PC-9 (cell line): ENCODE data around the gene SLC6A9. TPM values are rescaled to one million over a fixed set of nuclear protein-coding genes. Genes with fewer than 3 reads are reported as not detected.

Experiments
- BruUV-seq: library from RNA; stranded (reverse); fragments of 400-500 nt; replicated peaks from 2 replicates; lab custom pipeline; 2021; lab: Mats Ljungman, UMichigan
- CTCF ChIA-PET: fragments of 300-600 bp; sonication (Branson Sonifier 250); formaldehyde crosslinking; loops from one replicate; lab custom pipeline; 2022; ENCODE audit warnings: antibody characterized with exemption; lab: Charles Lee
- POLR2A ChIA-PET: fragments of 300-600 bp; sonication (Branson Sonifier 250); formaldehyde crosslinking; loops from one replicate; lab custom pipeline; 2022; ENCODE audit warnings: antibody characterized with exemption; ENCODE audit not compliant: unreplicated experiment; lab: Charles Lee
- DNase-seq, 2 experiments: peaks; one replicate each; pipeline versions ENCODE4 v3.0.0 to v3.0.0-alpha.2; 2015 to 2022; ENCODE audit warnings: mixed read lengths in 1 of 2
- H2AFZ ChIP-seq: fragments of 200-600 bp; sonication (generic); 2 replicates; pipeline ENCODE4 v1.8.1; 2017; ENCODE audit warnings: antibody characterized with exemption
- H3F3A ChIP-seq: fragments of 200-600 bp; sonication (generic); 2 replicates; pipeline ENCODE4 v1.8.1; 2017; ENCODE audit warnings: antibody characterized with exemption, mild to moderate bottlenecking, low read depth; ENCODE audit not compliant: insufficient read depth
- H3K27ac ChIP-seq: fragments of 200-600 bp; sonication (generic); 2 replicates; pipeline ENCODE4 v1.6.1; 2016; ENCODE audit warnings: mixed run types
- H3K27me3 ChIP-seq: fragments of 200-600 bp; sonication (generic); 2 replicates; pipeline ENCODE4 v1.6.1; 2016; ENCODE audit warnings: low read depth, mixed run types; ENCODE audit not compliant: insufficient read depth
- H3K36me3 ChIP-seq: fragments of 200-600 bp; sonication (generic); 2 replicates; pipeline ENCODE4 v1.6.1; 2016; ENCODE audit warnings: low read depth, mixed run types
- H3K4me1 ChIP-seq: fragments of 200-600 bp; sonication (generic); replicated peaks from 2 replicates; pipeline ENCODE4 v1.6.1; 2016; ENCODE audit warnings: mixed run types; ENCODE audit not compliant: insufficient read depth
- H3K4me2 ChIP-seq: fragments of 200-600 bp; sonication (generic); 2 replicates; pipeline ENCODE4 v1.6.1; 2017; ENCODE audit warnings: mixed run types
- H3K4me3 ChIP-seq: fragments of 200-600 bp; sonication (generic); 2 replicates; pipeline ENCODE4 v1.6.1; 2016; ENCODE audit warnings: mixed run types
- H3K79me2 ChIP-seq: fragments of 200-600 bp; sonication (generic); 2 replicates; pipeline ENCODE4 v1.6.1; 2017; ENCODE audit warnings: low read depth, mixed run types
- H3K9me2 ChIP-seq: fragments of 200-600 bp; sonication (generic); 2 replicates; pipeline ENCODE4 v1.8.1; 2017; ENCODE audit warnings: mild to moderate bottlenecking; ENCODE audit not compliant: insufficient read depth
- H3K9me3 ChIP-seq: fragments of 200-600 bp; sonication (generic); 2 replicates; pipeline ENCODE4 v1.8.1; 2016; ENCODE audit warnings: low read depth; ENCODE audit not compliant: insufficient read depth
- H4K20me1 ChIP-seq: fragments of 200-600 bp; sonication (generic); 2 replicates; pipeline ENCODE4 v1.8.1; 2017; ENCODE audit not compliant: insufficient read depth
- EZH2 ChIP-seq: fragments of 200-600 bp; sonication (generic); IDR thresholded peaks from 2 replicates; pipeline ENCODE4 v1.8.0; 2017; ENCODE audit warnings: antibody characterized with exemption, low read depth
- intact Hi-C: fragments of 100-400 bp; cut with micrococcal nuclease; formaldehyde crosslinking; loops from one replicate; pipeline ENCODE4 v1.10.0; 2022; ENCODE audit not compliant: unreplicated experiment
- total RNA-seq: library from RNA; stranded (reverse); gene quantifications from 2 replicates; pipeline ENCODE4 v1.2.3, GENCODE V29; 2021
- TF ChIP-seq, protein P1 (sequence below): fragments of 200-600 bp; sonication (generic); conservative IDR thresholded peaks from 2 replicates; pipeline ENCODE4 v1.6.1; 2017; ENCODE audit warnings: mixed run types, antibody characterized with exemption, mild to moderate bottlenecking, moderate library complexity

Gene SLC6A9
- total RNA-seq, 1 experiment from 2014 or later = 70.1 TPM

DNA sequence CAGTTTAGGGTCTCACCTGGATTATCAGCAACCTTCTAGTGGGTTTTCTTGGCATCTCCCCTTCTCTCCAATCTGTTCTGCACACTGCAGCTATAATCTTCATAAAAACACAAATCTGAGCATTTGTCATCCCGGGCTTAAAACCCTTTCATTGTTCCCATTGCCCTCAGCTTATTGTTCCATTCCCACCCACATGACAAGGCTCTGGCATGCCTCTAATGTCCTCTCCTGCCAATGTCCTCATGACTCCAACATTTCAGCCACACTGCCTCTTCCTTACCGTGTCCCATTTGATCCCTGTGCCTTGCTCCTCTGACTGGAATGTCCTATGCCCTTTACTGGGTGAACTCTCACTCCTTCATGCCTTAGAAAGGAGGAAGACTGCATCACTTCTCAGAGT lies 68.9 kb downstream of the SLC6A9 start:
- DNase-seq = no peak
- Histone ChIP-seq H3K9me3 (no peaks in the 10 kb centered on the region), H3K27me3 (no peaks in the 10 kb centered on the region), H3F3A (no peaks in the 10 kb centered on the region), H3K79me2 (no peaks in the 10 kb centered on the region), H3K9me2 (no peaks in the 10 kb centered on the region), H4K20me1 (no peaks in the 10 kb centered on the region), H3K4me3 (no peak overlapping the region), H3K4me1 (no peaks in the 10 kb centered on the region), H3K36me3 (no peaks in the 10 kb centered on the region), H3K4me2 (no peak overlapping the region), H2AFZ (no peak overlapping the region), H3K27ac (no peak overlapping the region)
- no peak for TF ChIP-seq EZH2
- TF ChIP-seq, protein P1, sequence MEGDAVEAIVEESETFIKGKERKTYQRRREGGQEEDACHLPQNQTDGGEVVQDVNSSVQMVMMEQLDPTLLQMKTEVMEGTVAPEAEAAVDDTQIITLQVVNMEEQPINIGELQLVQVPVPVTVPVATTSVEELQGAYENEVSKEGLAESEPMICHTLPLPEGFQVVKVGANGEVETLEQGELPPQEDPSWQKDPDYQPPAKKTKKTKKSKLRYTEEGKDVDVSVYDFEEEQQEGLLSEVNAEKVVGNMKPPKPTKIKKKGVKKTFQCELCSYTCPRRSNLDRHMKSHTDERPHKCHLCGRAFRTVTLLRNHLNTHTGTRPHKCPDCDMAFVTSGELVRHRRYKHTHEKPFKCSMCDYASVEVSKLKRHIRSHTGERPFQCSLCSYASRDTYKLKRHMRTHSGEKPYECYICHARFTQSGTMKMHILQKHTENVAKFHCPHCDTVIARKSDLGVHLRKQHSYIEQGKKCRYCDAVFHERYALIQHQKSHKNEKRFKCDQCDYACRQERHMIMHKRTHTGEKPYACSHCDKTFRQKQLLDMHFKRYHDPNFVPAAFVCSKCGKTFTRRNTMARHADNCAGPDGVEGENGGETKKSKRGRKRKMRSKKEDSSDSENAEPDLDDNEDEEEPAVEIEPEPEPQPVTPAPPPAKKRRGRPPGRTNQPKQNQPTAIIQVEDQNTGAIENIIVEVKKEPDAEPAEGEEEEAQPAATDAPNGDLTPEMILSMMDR = no peak
- intact Hi-C loops = no loop called here
- BruUV-seq = no TSS peak
- ChIA-PET POLR2A (no interaction called here), CTCF (no interaction called here)

DNA sequence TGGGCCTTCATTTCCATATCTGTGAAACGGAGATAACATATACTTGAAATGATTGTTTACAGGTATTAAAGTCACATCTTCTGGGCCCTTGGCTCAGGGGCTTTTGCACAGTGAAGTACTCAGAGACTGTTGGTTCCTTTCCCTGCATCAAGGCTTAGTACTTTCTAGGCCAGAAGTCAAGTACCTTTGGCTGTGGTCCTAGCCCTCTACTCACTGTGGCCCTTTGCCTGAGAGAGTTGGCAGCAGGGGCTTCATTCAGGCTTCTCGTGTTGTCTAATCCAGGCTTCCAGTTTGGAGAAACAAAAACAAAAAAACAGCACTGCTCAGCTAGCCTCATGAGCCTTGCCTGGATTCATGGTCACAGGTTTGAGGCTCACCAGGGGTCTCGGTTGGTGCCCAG lies 69.6 kb downstream of the SLC6A9 start:
- no peak overlapping the region for H3K4me2 ChIP-seq
- CTCF ChIA-PET = no interaction called here

DNA sequence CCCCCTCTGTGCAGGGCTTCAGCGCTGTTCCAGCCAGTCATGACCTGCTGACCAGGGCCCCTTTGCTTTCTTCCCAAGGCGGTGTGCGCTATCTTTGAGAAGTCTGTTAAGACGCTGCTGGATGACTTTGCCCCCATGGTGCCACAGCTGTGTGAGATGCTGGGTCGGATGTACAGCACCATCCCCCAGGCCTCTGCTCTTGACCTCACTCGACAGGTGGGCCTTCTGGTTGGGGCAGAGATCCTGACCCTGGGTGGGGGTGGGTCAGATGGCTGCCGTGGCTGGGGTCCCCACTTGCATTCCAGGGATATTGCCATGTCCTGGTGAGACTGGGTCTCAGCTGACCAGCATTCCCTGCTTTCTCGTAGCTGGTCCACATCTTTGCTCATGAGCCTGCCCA lies 70.5 kb downstream of the SLC6A9 start:
- ChIA-PET POLR2A (no interaction called here), CTCF (no interaction called here)
- Histone ChIP-seq H3K4me2 (no peak overlapping the region), H3K9me3 (no peaks in the 10 kb centered on the region), H3K79me2 (no peaks in the 10 kb centered on the region), H3K27me3 (no peaks in the 10 kb centered on the region), H3K4me1 (no peaks in the 10 kb centered on the region), H3K36me3 (no peaks in the 10 kb centered on the region), H2AFZ (no peak overlapping the region), H3K9me2 (no peaks in the 10 kb centered on the region), H3K4me3 (no peak overlapping the region), H3F3A (no peaks in the 10 kb centered on the region), H3K27ac (no peak overlapping the region), H4K20me1 (no peaks in the 10 kb centered on the region)
- no TSS peak for BruUV-seq
- intact Hi-C loops = no loop called here
- TF ChIP-seq, protein P1 = no peak
- no peak for TF ChIP-seq EZH2
- DNase-seq = no peak

More for the DNA sequence above, 69.6 kb downstream of the SLC6A9 start:
- Histone ChIP-seq H3K36me3 (no peaks in the 10 kb centered on the region), H3K79me2 (no peaks in the 10 kb centered on the region), H3K27ac (no peak overlapping the region), H3F3A (no peaks in the 10 kb centered on the region), H3K4me1 (no peaks in the 10 kb centered on the region), H3K9me3 (no peaks in the 10 kb centered on the region), H3K9me2 (no peaks in the 10 kb centered on the region), H3K27me3 (no peaks in the 10 kb centered on the region), H3K4me3 (no peak overlapping the region), H2AFZ (no peak overlapping the region), H4K20me1 (no peaks in the 10 kb centered on the region)
- POLR2A ChIA-PET = no interaction called here
- intact Hi-C loops = no loop called here
- DNase-seq = no peak
- TF ChIP-seq EZH2 = no peak
- TF ChIP-seq, protein P1 = no peak
- no TSS peak for BruUV-seq
